GM23338 (cell line): Measurements from ENCODE around the gene SH2D6. TPM values are rescaled to one million over a fixed set of nuclear protein-coding genes. Genes with fewer than 3 reads are reported as not detected.
A peak's percentile ranks its signal among the peaks of the same experiment; 100 is the strongest.

Experiments
- ATAC-seq: fragments of 200-7000 bp; cut with Tn5 transposase; 3 replicates; pipeline ENCODE4 v1.9.1; 2020
- DNase-seq: peaks from one replicate; pipeline ENCODE4 v3.0.0-alpha.2; 2015; ENCODE audit warnings: low spot score
- H2AFZ ChIP-seq: fragments of 200-600 bp; sonication (generic); 2 replicates; pipeline ENCODE4 v1.8.0; 2016; ENCODE audit warnings: antibody characterized with exemption, mild to moderate bottlenecking, moderate library complexity
- H3F3A ChIP-seq: fragments of 200-600 bp; sonication (generic); replicated peaks from 2 replicates; pipeline ENCODE4 v1.8.0; 2017; ENCODE audit warnings: antibody characterized with exemption, mixed run types, low read depth
- H3K27ac ChIP-seq: fragments of 200-600 bp; sonication (generic); 2 replicates; pipeline ENCODE4 v1.6.1; 2016; ENCODE audit warnings: low read depth
- H3K27me3 ChIP-seq: fragments of 200-600 bp; sonication (generic); 2 replicates; pipeline ENCODE4 v1.8.0; 2016; ENCODE audit warnings: mild to moderate bottlenecking, mixed run types, moderate library complexity; ENCODE audit not compliant: insufficient read depth
- H3K36me3 ChIP-seq: fragments of 200-600 bp; sonication (generic); 2 replicates; pipeline ENCODE4 v1.8.0; 2016; ENCODE audit warnings: mild to moderate bottlenecking; ENCODE audit not compliant: insufficient read depth
- H3K4me1 ChIP-seq: fragments of 200-600 bp; sonication (generic); 2 replicates; pipeline ENCODE4 v1.8.0; 2016; ENCODE audit warnings: mild to moderate bottlenecking, moderate library complexity; ENCODE audit not compliant: insufficient read depth
- H3K4me2 ChIP-seq: fragments of 200-600 bp; sonication (generic); 2 replicates; pipeline ENCODE4 v1.7.1; 2017; ENCODE audit warnings: mixed run types
- H3K4me3 ChIP-seq: fragments of 200-600 bp; sonication (generic); 2 replicates; pipeline ENCODE4 v1.6.1; 2016; ENCODE audit warnings: mixed run types
- H3K79me2 ChIP-seq: fragments of 200-600 bp; sonication (generic); replicated peaks from 2 replicates; pipeline ENCODE4 v1.8.0; 2017; ENCODE audit warnings: mild to moderate bottlenecking; ENCODE audit not compliant: insufficient read depth
- H3K9me2 ChIP-seq: fragments of 200-600 bp; sonication (generic); 2 replicates; pipeline ENCODE4 v1.8.0; 2017; ENCODE audit not compliant: insufficient read depth
- H4K20me1 ChIP-seq: fragments of 200-600 bp; sonication (generic); replicated peaks from 2 replicates; pipeline ENCODE4 v1.8.0; 2017; ENCODE audit warnings: mild to moderate bottlenecking; ENCODE audit not compliant: insufficient read depth
- H3K27ac Mint-ChIP-seq: 2 replicates; pipeline ENCODE4 v1.8.0; 2020; ENCODE audit warnings: inconsistent platforms, mild to moderate bottlenecking, moderate library complexity, mixed read lengths
- H3K27me3 Mint-ChIP-seq: 3 replicates; pipeline ENCODE4 v1.8.0; 2022; ENCODE audit warnings: low read depth, mild to moderate bottlenecking, moderate library complexity, mixed read lengths, inconsistent platforms; ENCODE audit not compliant: insufficient read depth, poor library complexity
- H3K36me3 Mint-ChIP-seq: 3 replicates; pipeline ENCODE4 v1.8.0; 2021; ENCODE audit warnings: low read depth, mild to moderate bottlenecking, inconsistent platforms, moderate library complexity, mixed read lengths
- H3K4me1 Mint-ChIP-seq: 3 replicates; pipeline ENCODE4 v1.8.0; 2020; ENCODE audit warnings: mild to moderate bottlenecking, inconsistent platforms, mixed read lengths
- H3K4me3 Mint-ChIP-seq: 3 replicates; pipeline ENCODE4 v1.8.0; 2021; ENCODE audit warnings: moderate library complexity, mild to moderate bottlenecking, inconsistent platforms, mixed read lengths
- H3K9me3 Mint-ChIP-seq: 3 replicates; pipeline ENCODE4 v1.8.0; 2020; ENCODE audit warnings: moderate library complexity, mild to moderate bottlenecking, inconsistent platforms, mixed read lengths
- CTCF ChIP-seq, 2 experiments: fragments of 200-600 bp in 1 of 2; sonication (generic) in 1 of 2; conservative IDR thresholded peaks; 2 replicates each; pipeline versions ENCODE4 v1.5.1 to v1.6.1; 2016 to 2017; ENCODE audit warnings: antibody characterized with exemption in 2 of 2, low read depth in 2 of 2, mild to moderate bottlenecking in 2 of 2, moderate library complexity in 1 of 2
- EZH2 ChIP-seq: fragments of 200-600 bp; sonication (generic); IDR thresholded peaks from one replicate; pipeline ENCODE4 v1.8.0; 2017; ENCODE audit warnings: antibody characterized with exemption, mild to moderate bottlenecking, low read depth; ENCODE audit not compliant: unreplicated experiment
- STAT1 ChIP-seq: IDR thresholded peaks from one replicate; pipeline ENCODE4 v1.6.1; 2016; ENCODE audit warnings: antibody characterized with exemption; ENCODE audit not compliant: unreplicated experiment
- ZNF114 ChIP-seq: fragments of 250-450 bp; sonication (Bioruptor Pico); IDR thresholded peaks from 2 replicates; pipeline ENCODE4 v1.5.0; 2020; ENCODE audit warnings: mild to moderate bottlenecking, moderate library complexity
- ZNF331 ChIP-seq: fragments of 250-450 bp; sonication (Bioruptor Pico); IDR thresholded peaks from 2 replicates; pipeline ENCODE4 v1.5.0; 2020; ENCODE audit warnings: low read depth, mild to moderate bottlenecking, moderate library complexity
- polyA plus RNA-seq: library from polyadenylated mRNA; unstranded; fragments of >200 nt; fragmentation: Nextera tagmentation; extraction: Ambion mirVana; gene quantifications from 2 replicates; pipeline ENCODE4 v1.2.1, GENCODE V29; 2016
- total RNA-seq: library from RNA; depleted of rRNA; stranded (reverse); fragments of >200 nt; shearing (Covaris generic); gene quantifications from 2 replicates; pipeline ENCODE4 v1.2.3, GENCODE V29; 2014
- TF ChIP-seq, protein P1 (sequence below): fragments of 250-450 bp; sonication (Bioruptor Pico); IDR thresholded peaks from 2 replicates; pipeline ENCODE4 v1.5.0; 2020; ENCODE audit warnings: mild to moderate bottlenecking, moderate library complexity

The SH2D6 gene
- total and polyA plus RNA-seq, 2 experiments from 2014 or later = 0.37 TPM; not detected in 1

- TF ChIP-seq, protein P1, sequence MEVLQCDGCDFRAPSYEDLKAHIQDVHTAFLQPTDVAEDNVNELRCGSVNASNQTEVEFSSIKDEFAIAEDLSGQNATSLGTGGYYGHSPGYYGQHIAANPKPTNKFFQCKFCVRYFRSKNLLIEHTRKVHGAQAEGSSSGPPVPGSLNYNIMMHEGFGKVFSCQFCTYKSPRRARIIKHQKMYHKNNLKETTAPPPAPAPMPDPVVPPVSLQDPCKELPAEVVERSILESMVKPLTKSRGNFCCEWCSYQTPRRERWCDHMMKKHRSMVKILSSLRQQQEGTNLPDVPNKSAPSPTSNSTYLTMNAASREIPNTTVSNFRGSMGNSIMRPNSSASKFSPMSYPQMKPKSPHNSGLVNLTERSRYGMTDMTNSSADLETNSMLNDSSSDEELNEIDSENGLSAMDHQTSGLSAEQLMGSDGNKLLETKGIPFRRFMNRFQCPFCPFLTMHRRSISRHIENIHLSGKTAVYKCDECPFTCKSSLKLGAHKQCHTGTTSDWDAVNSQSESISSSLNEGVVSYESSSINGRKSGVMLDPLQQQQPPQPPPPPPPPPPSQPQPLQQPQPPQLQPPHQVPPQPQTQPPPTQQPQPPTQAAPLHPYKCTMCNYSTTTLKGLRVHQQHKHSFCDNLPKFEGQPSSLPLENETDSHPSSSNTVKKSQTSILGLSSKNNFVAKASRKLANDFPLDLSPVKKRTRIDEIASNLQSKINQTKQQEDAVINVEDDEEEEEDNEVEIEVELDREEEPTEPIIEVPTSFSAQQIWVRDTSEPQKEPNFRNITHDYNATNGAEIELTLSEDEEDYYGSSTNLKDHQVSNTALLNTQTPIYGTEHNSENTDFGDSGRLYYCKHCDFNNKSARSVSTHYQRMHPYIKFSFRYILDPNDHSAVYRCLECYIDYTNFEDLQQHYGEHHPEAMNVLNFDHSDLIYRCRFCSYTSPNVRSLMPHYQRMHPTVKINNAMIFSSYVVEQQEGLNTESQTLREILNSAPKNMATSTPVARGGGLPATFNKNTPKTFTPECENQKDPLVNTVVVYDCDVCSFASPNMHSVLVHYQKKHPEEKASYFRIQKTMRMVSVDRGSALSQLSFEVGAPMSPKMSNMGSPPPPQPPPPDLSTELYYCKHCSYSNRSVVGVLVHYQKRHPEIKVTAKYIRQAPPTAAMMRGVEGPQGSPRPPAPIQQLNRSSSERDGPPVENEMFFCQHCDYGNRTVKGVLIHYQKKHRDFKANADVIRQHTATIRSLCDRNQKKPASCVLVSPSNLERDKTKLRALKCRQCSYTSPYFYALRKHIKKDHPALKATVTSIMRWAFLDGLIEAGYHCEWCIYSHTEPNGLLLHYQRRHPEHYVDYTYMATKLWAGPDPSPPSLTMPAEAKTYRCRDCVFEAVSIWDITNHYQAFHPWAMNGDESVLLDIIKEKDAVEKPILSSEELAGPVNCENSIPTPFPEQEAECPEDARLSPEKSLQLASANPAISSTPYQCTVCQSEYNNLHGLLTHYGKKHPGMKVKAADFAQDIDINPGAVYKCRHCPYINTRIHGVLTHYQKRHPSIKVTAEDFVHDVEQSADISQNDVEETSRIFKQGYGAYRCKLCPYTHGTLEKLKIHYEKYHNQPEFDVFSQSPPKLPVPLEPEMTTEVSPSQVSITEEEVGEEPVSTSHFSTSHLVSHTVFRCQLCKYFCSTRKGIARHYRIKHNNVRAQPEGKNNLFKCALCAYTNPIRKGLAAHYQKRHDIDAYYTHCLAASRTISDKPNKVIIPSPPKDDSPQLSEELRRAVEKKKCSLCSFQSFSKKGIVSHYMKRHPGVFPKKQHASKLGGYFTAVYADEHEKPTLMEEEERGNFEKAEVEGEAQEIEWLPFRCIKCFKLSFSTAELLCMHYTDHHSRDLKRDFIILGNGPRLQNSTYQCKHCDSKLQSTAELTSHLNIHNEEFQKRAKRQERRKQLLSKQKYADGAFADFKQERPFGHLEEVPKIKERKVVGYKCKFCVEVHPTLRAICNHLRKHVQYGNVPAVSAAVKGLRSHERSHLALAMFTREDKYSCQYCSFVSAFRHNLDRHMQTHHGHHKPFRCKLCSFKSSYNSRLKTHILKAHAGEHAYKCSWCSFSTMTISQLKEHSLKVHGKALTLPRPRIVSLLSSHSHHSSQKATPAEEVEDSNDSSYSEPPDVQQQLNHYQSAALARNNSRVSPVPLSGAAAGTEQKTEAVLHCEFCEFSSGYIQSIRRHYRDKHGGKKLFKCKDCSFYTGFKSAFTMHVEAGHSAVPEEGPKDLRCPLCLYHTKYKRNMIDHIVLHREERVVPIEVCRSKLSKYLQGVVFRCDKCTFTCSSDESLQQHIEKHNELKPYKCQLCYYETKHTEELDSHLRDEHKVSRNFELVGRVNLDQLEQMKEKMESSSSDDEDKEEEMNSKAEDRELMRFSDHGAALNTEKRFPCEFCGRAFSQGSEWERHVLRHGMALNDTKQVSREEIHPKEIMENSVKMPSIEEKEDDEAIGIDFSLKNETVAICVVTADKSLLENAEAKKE (CRISPR knock-in tag) = no peak
- no peak for TF ChIP-seq CTCF (conservative IDR thresholded peaks at IDR 0.05; ENCODE audit: low read depth in 2 of 2)
- no peak for TF ChIP-seq STAT1
- no peak for TF ChIP-seq ZNF331 (CRISPR knock-in tag)
- TF ChIP-seq ZNF114 = no peak
- TF ChIP-seq EZH2 = no peak
Measured at GRCh38 chr2:85468096-85468703, 49.7 kb downstream of the SH2D6 start (continued).

- ATAC-seq (peak; percentile 94), DNase-seq (peak; percentile 83)
- Histone ChIP-seq H3K9me2 (no peaks in the 10 kb centered on the region), H3K4me1 (peaks cover 12% of the 10 kb centered on the region), H3F3A (0 out of 2 replicates have a peak, but pooled peaks cover 4% of the 10 kb centered on the region), H2AFZ (peak overlapping the region; percentile 3; the same call in 1 of the 2 replicates), H4K20me1 (no peaks in the 10 kb centered on the region), H3K4me2 (peak overlapping the region; percentile 60), H3K36me3 (no peaks in the 10 kb centered on the region), H3K27me3 (no peaks in the 10 kb centered on the region), H3K4me3 (no peak overlapping the region), H3K27ac (no peak overlapping the region), H3K79me2 (no peaks in the 10 kb centered on the region)
- Mint-ChIP-seq H3K4me3 (no peak overlapping the region), H3K27me3 (peaks cover 1% of the 10 kb centered on the region), H3K9me3 (no peaks in the 10 kb centered on the region), H3K27ac (peak overlapping the region; percentile 70), H3K4me1 (peaks cover 18% of the 10 kb centered on the region), H3K36me3 (no peaks in the 10 kb centered on the region)
- TF ChIP-seq, protein P1 (CRISPR knock-in tag) = peak; percentile 60; the same call in 1 of the 2 replicates
Measured at GRCh38 chr2:85468704-85469349, 50.3 kb downstream of the SH2D6 start.
